ENCODE data around the gene TGFB3.

- TF ChIP-seq EZH2 (IDR thresholded peaks at IDR 0.05) (no peak), POLR2AphosphoS5 (IDR thresholded peaks at IDR 0.05; ENCODE audit: borderline replicate concordance, low read depth, low read length) (no peak)
These were observed 33.4 kb upstream of the TGFB3 start for GRCh38 chr14:76015191-76015590.
